Putamen (tissue), 1 donor: ENCODE measurements around the gene CXorf65.

Source experiments
- DNase-seq: peaks from one replicate; pipeline ENCODE4 v3.0.0-alpha.2; 2016; ENCODE audit warnings: low spot score

Gene CXorf65

DNA sequence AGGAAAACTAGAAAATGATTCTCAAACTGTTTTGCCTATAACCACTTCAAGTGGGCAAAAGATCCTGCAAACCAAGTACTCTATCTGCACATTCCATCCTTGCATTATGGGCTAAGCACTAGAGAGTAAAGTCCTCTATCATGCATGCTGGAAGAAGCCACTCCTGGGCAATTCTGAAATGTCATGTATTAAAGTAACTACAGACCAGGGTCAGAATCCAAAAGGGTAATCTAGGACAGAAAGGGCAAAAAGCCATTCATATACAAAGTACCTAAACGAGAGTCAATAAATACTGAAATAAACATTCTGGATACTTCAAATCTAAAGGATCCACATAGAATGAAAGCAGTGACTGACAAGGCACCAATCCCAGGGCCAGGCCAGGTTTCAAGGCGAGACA, 39.5 kb downstream of the CXorf65 start:
- DNase-seq: no peak

DNA sequence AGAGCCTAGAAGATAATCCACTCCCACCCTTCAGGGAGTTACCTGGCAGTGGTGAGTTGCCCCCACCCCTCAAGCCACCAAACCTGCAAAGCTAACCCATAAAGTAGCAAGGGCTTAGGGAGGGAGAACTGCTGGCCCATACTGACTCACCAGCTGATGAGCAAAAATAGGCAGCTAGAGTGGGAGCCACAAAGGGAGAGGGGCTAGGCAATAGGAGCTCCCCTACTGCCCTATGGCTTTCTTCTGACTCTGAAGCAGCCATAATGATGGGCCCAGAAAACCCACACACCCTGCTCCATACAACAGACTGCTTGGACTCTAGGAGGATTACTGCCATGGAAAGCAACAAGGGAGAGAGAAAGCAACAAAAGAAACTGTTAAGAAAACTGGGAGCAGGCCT, 46.4 kb downstream of the CXorf65 start:
- no peak for DNase-seq

DNA sequence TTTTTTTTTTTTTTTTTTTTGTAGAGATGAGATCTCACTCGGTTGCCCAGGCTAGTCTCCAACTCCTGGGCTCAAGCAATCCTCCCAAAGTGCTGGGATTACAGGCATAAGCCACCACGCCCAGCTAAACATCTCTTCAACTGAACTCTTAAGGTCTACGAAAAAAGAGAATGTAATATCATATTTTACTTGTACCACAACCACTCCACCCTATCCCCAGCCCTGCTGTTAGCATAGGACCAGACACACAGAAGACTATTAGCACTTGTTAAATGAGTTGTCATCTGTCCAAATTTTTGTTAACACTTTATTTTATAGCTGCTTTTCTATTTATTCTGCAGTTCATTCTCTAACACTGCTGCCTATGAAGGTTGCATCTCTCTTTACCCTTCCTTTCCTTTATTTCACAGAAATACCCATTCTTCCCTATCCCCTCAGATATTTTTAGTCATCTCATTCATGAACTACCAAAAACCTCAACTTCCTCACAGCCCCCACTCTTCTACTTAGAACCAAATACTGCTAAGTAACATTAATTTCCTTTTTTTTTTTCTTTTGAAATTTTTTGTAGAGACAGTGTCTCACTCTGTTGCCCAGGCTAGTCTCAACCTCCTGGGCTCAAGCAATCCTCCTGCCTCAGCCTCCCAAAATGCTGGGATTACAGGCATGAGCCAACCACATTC, 48.6 kb downstream of the CXorf65 start:
- DNase-seq: no peak

DNA sequence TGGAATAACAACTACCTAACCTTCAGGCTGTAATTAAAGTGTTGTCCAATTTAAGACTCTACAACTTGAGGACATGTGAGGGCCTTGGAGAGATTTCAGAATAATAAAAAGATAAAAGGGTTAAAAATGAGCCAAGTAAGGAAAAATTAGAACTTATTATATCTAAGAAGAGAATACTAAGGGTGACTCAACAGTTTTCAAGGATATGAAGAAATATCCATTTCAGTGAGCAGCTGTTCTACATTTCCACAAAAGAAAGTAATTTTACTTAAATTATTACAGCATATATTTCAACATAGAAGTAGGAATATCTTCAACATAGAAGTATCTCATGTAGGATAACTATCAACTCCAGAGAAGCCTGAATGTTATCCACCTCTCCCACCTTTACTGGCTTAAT, 49.7 kb downstream of the CXorf65 start:
- no peak for DNase-seq
